Measurements from ENCODE around the gene KCNQ1. TPM values are rescaled to one million over a fixed set of nuclear protein-coding genes. Genes with fewer than 3 reads are reported as not detected.

KCNQ1 gene
- total RNA-seq, 1 experiment from 2014 or later, result not detected

DNA sequence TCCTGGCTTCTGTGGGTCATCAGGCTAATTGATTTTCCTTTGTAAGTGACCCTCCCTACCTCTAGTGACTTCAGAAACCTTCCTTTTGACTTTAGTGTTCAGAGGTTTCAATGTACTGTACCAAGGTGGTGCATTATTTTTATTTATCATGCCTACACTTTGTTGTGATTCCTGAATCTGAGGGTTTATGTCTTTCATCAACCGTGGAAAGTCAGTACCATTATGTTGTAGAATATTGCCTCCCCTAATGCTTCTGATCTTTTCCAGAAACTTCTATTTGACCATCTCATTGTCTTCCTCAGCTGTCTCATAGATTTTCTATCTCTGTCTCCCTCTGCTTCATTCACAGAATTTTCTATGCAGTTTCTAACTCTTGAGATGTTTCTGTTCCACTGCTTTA is 149.5 kb downstream of the KCNQ1 start:
- Histone ChIP-seq H4K20me1 (ENCODE audit: insufficient read depth) (no peaks in the 10 kb centered on the region), H3K9me3 (ENCODE audit: insufficient read depth, low read depth) (no peaks in the 10 kb centered on the region), H3K4me2 (no peak overlapping the region), H3F3A (ENCODE audit: insufficient read depth, low read depth) (no peaks in the 10 kb centered on the region), H3K27me3 (ENCODE audit: insufficient read depth, low read depth) (peaks cover 41% of the 10 kb centered on the region), H3K4me3 (no peak overlapping the region), H3K36me3 (ENCODE audit: low read depth) (no peaks in the 10 kb centered on the region), H3K79me2 (ENCODE audit: low read depth) (no peaks in the 10 kb centered on the region), H3K4me1 (replicated peaks; ENCODE audit: insufficient read depth) (no peaks in the 10 kb centered on the region), H3K9me2 (ENCODE audit: insufficient read depth) (no peaks in the 10 kb centered on the region), H3K27ac (no peak overlapping the region), H2AFZ (no peak overlapping the region)
- ChIA-PET CTCF (no interaction called here), POLR2A (ENCODE audit: unreplicated experiment) (no interaction called here)
- TF ChIP-seq EZH2 (IDR thresholded peaks at IDR 0.05; ENCODE audit: low read depth), result no peak
- TF ChIP-seq, protein P1, sequence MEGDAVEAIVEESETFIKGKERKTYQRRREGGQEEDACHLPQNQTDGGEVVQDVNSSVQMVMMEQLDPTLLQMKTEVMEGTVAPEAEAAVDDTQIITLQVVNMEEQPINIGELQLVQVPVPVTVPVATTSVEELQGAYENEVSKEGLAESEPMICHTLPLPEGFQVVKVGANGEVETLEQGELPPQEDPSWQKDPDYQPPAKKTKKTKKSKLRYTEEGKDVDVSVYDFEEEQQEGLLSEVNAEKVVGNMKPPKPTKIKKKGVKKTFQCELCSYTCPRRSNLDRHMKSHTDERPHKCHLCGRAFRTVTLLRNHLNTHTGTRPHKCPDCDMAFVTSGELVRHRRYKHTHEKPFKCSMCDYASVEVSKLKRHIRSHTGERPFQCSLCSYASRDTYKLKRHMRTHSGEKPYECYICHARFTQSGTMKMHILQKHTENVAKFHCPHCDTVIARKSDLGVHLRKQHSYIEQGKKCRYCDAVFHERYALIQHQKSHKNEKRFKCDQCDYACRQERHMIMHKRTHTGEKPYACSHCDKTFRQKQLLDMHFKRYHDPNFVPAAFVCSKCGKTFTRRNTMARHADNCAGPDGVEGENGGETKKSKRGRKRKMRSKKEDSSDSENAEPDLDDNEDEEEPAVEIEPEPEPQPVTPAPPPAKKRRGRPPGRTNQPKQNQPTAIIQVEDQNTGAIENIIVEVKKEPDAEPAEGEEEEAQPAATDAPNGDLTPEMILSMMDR (conservative IDR thresholded peaks at IDR 0.05), result no peak
- intact Hi-C loops (cut with micrococcal nuclease; ENCODE audit: unreplicated experiment), result no loop called here
- no peak for DNase-seq
- no TSS peak for BruUV-seq (replicated peaks)

DNA sequence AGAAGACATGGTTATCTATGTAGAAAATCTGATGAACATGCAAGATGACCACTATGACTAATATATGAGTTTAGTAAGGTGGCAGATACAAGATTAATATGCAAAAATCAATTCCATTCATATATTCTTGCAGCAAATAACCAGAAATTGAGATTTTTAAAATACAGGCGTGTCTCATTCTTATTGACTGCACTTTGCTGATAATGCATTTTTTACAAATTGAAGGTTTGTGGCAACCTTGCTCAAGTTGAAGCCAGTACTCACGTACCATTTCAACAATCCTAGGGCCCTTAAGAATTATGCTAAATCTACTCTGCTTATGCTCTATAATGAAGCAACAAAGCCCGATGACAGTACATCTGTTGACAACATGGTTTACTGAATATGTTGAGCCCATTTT is 150.4 kb downstream of the KCNQ1 start:
- no peak overlapping the region for H3K27ac ChIP-seq
- no peaks in the 10 kb centered on the region for H3K36me3 ChIP-seq (ENCODE audit: low read depth)
- H3K27me3 ChIP-seq (ENCODE audit: insufficient read depth, low read depth), result peaks cover 39% of the 10 kb centered on the region
- H3K4me1 ChIP-seq (replicated peaks; ENCODE audit: insufficient read depth), result no peaks in the 10 kb centered on the region
- no peak for TF ChIP-seq EZH2 (IDR thresholded peaks at IDR 0.05; ENCODE audit: low read depth)
- TF ChIP-seq, protein P1 (conservative IDR thresholded peaks at IDR 0.05), result no peak
- CTCF ChIA-PET, result no interaction called here
- H3K4me3 ChIP-seq, result no peak overlapping the region
- intact Hi-C loops (cut with micrococcal nuclease; ENCODE audit: unreplicated experiment), result no loop called here
- no peak overlapping the region for H3K4me2 ChIP-seq
- POLR2A ChIA-PET (ENCODE audit: unreplicated experiment), result no interaction called here
- H3K9me2 ChIP-seq (ENCODE audit: insufficient read depth), result no peaks in the 10 kb centered on the region
- H3K79me2 ChIP-seq (ENCODE audit: low read depth), result no peaks in the 10 kb centered on the region
- no peak for DNase-seq
- no peak overlapping the region for H2AFZ ChIP-seq
- H4K20me1 ChIP-seq (ENCODE audit: insufficient read depth), result no peaks in the 10 kb centered on the region
- no peaks in the 10 kb centered on the region for H3F3A ChIP-seq (ENCODE audit: insufficient read depth, low read depth)
- H3K9me3 ChIP-seq (ENCODE audit: insufficient read depth, low read depth), result no peaks in the 10 kb centered on the region
- BruUV-seq (replicated peaks), result no TSS peak

DNA sequence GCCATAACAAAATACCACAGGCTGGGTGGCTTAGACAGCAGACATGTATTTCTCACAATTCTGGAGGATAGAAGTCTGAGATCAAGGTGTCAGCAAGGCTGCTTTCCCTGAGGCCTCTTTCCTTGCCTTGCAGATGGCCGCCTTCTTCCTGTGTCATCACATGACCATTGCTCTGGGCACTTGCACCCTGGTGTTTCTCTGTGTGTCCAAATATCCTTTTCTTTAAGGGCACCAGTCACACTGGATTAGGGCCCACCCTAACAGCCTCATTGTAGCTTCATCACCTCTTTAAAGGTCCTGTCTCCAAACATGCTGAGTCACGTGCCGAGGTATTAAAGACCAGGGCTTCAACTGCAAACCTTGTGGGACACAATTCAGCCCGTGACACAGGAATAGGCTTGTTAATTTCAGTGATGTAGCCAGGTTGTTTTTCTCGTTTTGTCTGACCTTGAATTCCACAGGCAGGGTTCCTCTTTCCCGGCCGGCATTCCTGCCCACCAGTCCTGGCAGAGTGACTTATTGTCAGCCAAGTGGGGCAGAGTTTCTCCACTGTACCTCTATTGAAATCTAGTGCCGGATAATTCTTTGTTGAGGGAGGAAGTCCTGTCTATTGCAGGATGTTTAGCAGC is 154.9 kb downstream of the KCNQ1 start:
- no TSS peak for BruUV-seq (replicated peaks)
- H2AFZ ChIP-seq, result no peak overlapping the region
- H3K36me3 ChIP-seq (ENCODE audit: low read depth), result no peaks in the 10 kb centered on the region
- POLR2A ChIA-PET (ENCODE audit: unreplicated experiment), result no interaction called here
- TF ChIP-seq, protein P1 (conservative IDR thresholded peaks at IDR 0.05), result no peak
- no peak for TF ChIP-seq EZH2 (IDR thresholded peaks at IDR 0.05; ENCODE audit: low read depth)
- no peaks in the 10 kb centered on the region for H3K9me3 ChIP-seq (ENCODE audit: insufficient read depth, low read depth)
- H3K4me3 ChIP-seq, result no peak overlapping the region
- intact Hi-C loops (cut with micrococcal nuclease; ENCODE audit: unreplicated experiment), result no loop called here
- H4K20me1 ChIP-seq (ENCODE audit: insufficient read depth), result no peaks in the 10 kb centered on the region
- H3K79me2 ChIP-seq (ENCODE audit: low read depth), result no peaks in the 10 kb centered on the region
- CTCF ChIA-PET, result no interaction called here
- no peaks in the 10 kb centered on the region for H3K9me2 ChIP-seq (ENCODE audit: insufficient read depth)
- peaks cover 15% of the 10 kb centered on the region for H3K27me3 ChIP-seq (ENCODE audit: insufficient read depth, low read depth)
- no peak overlapping the region for H3K27ac ChIP-seq
- no peaks in the 10 kb centered on the region for H3F3A ChIP-seq (ENCODE audit: insufficient read depth, low read depth)
- DNase-seq, result no peak
- no peaks in the 10 kb centered on the region for H3K4me1 ChIP-seq (replicated peaks; ENCODE audit: insufficient read depth)
- no peak overlapping the region for H3K4me2 ChIP-seq
